HEK293T (cell line): ENCODE results near the gene RCL1.

Source experiments
- CTCF ChIA-PET: fragments of 350-600 bp; formaldehyde crosslinking; extraction: SDS; loops from one replicate; lab custom pipeline; 2021; ENCODE audit warnings: antibody characterized with exemption, inconsistent platforms; lab: Yijun Ruan, JAX
- POLR2A ChIA-PET: fragments of 350-600 bp; formaldehyde crosslinking; extraction: SDS; loops from one replicate; lab custom pipeline; 2020; ENCODE audit warnings: antibody characterized with exemption, inconsistent platforms; lab: Yijun Ruan, JAX
- DNase-seq: peaks from one replicate; pipeline ENCODE4 v3.0.0; 2012; ENCODE audit warnings: mixed read lengths; ENCODE audit errors: extremely low spot score
- ARNT ChIP-seq: fragments of 450-650 bp; IDR thresholded peaks from 2 replicates; pipeline ENCODE4 v1.6.1; 2017; ENCODE audit warnings: mild to moderate bottlenecking
- BHLHE40 ChIP-seq: fragments of 450-650 bp; IDR thresholded peaks from 2 replicates; pipeline ENCODE4 v1.6.1; 2016; ENCODE audit warnings: mild to moderate bottlenecking, moderate library complexity, borderline replicate concordance
- CTBP1 ChIP-seq: fragments of 450-650 bp; IDR thresholded peaks from 2 replicates; pipeline ENCODE4 v1.6.1; 2016; ENCODE audit warnings: borderline replicate concordance
- ELF4 ChIP-seq: fragments of 450-650 bp; IDR thresholded peaks from 2 replicates; pipeline ENCODE4 v1.6.1; 2017; ENCODE audit warnings: antibody characterized with exemption
- FOXA1 ChIP-seq: fragments of 450-650 bp; IDR thresholded peaks from 2 replicates; pipeline ENCODE4 v1.6.1; 2016; ENCODE audit warnings: mild to moderate bottlenecking
- FOXK2 ChIP-seq: fragments of 450-650 bp; IDR thresholded peaks from 2 replicates; pipeline ENCODE4 v1.6.1; 2016; ENCODE audit warnings: mild to moderate bottlenecking
- FOXM1 ChIP-seq: fragments of 450-650 bp; IDR thresholded peaks from 2 replicates; pipeline ENCODE4 v1.6.1; 2017; ENCODE audit warnings: mild to moderate bottlenecking, borderline replicate concordance
- HDGF ChIP-seq: fragments of 450-650 bp; IDR thresholded peaks from 2 replicates; pipeline ENCODE4 v1.6.1; 2017; ENCODE audit warnings: antibody characterized with exemption, borderline replicate concordance
- L3MBTL2 ChIP-seq: fragments of 450-650 bp; conservative IDR thresholded peaks from 2 replicates; pipeline ENCODE4 v1.6.1; 2016; ENCODE audit warnings: mild to moderate bottlenecking
- LEF1 ChIP-seq: fragments of 450-650 bp; IDR thresholded peaks from 2 replicates; pipeline ENCODE4 v1.6.1; 2017; ENCODE audit warnings: mild to moderate bottlenecking, borderline replicate concordance
- NFRKB ChIP-seq: fragments of 450-650 bp; IDR thresholded peaks from 2 replicates; pipeline ENCODE4 v1.6.1; 2016; ENCODE audit warnings: mild to moderate bottlenecking, moderate library complexity
- SP1 ChIP-seq: fragments of 450-650 bp; IDR thresholded peaks from 2 replicates; pipeline ENCODE4 v1.6.1; 2017
- SUZ12 ChIP-seq: fragments of 450-650 bp; IDR thresholded peaks from 2 replicates; pipeline ENCODE4 v1.6.1; 2016; ENCODE audit warnings: mild to moderate bottlenecking
- TARDBP ChIP-seq: fragments of 450-650 bp; IDR thresholded peaks from 2 replicates; pipeline ENCODE4 v1.6.1; 2016
- ZNF384 ChIP-seq: fragments of 450-650 bp; IDR thresholded peaks from 2 replicates; pipeline ENCODE4 v1.6.1; 2016
- TF ChIP-seq, protein P1 (sequence below): fragments of 450-650 bp; IDR thresholded peaks from 2 replicates; pipeline ENCODE4 v1.6.1; 2016

Gene RCL1

GRCh38 chr9:4875559-4875958, 82.8 kb downstream of the RCL1 start:
- no peak for DNase-seq
- ChIA-PET CTCF (no interaction called here), POLR2A (no interaction called here)
- TF ChIP-seq HDGF (no peak), L3MBTL2 (no peak), ZNF384 (no peak), FOXK2 (no peak), TARDBP (no peak), FOXM1 (no peak), ELF4 (no peak), SUZ12 (no peak), SP1 (no peak), LEF1 (no peak), ARNT (no peak), CTBP1 (no peak), NFRKB (no peak)

DNA sequence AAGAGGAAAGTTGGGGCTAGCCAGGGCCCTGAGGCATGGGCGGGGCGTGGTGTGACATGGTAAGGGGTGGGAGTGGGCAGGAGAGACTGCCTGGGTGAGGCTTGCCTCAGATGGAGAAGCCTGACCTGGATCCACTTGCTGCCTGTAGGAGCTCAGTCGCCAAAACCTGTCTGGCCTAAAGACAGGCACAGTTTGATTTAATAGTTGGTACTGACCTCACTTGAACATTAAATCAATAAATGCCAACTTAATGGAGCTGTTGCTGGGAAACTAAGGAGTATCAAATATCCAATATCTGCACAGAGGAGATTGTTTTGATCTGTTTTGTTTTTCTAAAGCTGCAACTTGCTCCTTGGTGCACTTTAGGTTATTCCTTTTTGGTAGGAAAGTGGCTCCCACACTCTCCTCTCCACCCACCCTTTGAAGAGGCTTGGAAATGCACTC, 86.4 kb downstream of the RCL1 start:
- POLR2A ChIA-PET: no interaction called here
- no peak for TF ChIP-seq BHLHE40
- TF ChIP-seq, protein P1, sequence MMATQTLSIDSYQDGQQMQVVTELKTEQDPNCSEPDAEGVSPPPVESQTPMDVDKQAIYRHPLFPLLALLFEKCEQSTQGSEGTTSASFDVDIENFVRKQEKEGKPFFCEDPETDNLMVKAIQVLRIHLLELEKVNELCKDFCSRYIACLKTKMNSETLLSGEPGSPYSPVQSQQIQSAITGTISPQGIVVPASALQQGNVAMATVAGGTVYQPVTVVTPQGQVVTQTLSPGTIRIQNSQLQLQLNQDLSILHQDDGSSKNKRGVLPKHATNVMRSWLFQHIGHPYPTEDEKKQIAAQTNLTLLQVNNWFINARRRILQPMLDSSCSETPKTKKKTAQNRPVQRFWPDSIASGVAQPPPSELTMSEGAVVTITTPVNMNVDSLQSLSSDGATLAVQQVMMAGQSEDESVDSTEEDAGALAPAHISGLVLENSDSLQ: peak; percentile 81
- CTCF ChIA-PET: no interaction called here
- no peak for DNase-seq

GRCh38 chr9:4883326-4883873, 90.7 kb downstream of the RCL1 start:
- TF ChIP-seq HDGF (no peak), ARNT (no peak), SP1 (no peak), FOXK2 (no peak), BHLHE40 (no peak), LEF1 (no peak), FOXM1 (no peak), TARDBP (no peak), SUZ12 (no peak), FOXA1 (no peak)
- TF ChIP-seq, protein P1: no peak
- POLR2A ChIA-PET: no interaction called here
- no peak for DNase-seq
- CTCF ChIA-PET: no interaction called here

DNA sequence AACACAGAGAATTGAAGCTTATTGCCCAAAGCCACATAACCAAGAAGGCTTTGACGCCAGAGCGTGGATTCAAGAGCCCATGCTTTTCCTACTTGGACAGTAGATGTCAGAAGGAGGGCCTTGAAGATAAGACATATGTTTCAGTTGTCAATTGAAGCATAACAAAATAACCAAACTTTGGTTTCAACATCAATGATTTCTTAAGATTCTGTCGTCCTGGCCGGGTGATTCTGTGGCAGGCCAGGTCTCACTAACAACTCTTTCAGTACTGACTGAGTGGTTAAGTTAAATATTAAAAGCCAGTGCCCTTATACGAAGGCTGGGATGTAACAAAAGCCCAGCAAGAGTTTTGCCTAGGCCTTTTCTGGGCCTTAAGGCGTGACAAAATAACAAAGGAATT, 94.0 kb downstream of the RCL1 start:
- POLR2A ChIA-PET: no interaction called here
- TF ChIP-seq HDGF (no peak), FOXM1 (no peak), LEF1 (no peak), TARDBP (no peak), ARNT (no peak), L3MBTL2 (no peak), BHLHE40 (no peak), FOXA1 (no peak), NFRKB (no peak), ELF4 (no peak), SP1 (no peak), CTBP1 (no peak), FOXK2 (no peak)
- TF ChIP-seq, protein P1: no peak
- DNase-seq: no peak
- CTCF ChIA-PET: no interaction called here

DNA sequence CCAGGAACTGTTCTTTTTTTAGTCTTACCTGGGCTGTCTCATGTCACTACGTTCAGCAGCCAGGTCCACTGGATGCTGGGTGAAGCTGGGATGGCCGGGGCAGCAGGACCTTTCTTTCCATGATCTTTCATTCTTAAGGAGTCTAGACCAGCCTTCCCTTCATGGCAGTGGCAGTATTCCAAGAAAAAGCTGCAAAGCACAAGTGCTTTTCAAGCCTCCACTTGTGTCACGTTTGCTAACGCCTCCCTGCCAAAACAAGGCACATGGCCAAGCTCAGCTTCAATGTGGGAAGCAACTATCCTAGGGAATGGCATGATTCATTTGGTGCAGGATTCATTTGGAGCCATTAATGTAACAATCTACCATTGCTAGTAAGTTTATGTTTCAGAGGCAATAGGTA, 94.8 kb downstream of the RCL1 start:
- DNase-seq: no peak
- CTCF ChIA-PET: interaction anchor here (0.6 kb wide), 1 partner anchor 339 kb away, joined by 3 read pairs; no protein-coding TSS in a partner anchor
- TF ChIP-seq CTBP1 (no peak), SP1 (no peak), ARNT (no peak), ELF4 (no peak), FOXA1 (no peak), FOXK2 (no peak), FOXM1 (no peak), BHLHE40 (no peak), LEF1 (no peak), TARDBP (no peak), SUZ12 (no peak), ZNF384 (no peak)
- TF ChIP-seq, protein P1: no peak
- POLR2A ChIA-PET: no interaction called here

- TF ChIP-seq FOXA1 (no peak), ZNF384 (no peak), CTBP1 (no peak), ELF4 (no peak), LEF1 (no peak), SP1 (no peak), ARNT (no peak), TARDBP (no peak), BHLHE40 (no peak), HDGF (no peak), NFRKB (no peak), SUZ12 (no peak), FOXK2 (no peak), L3MBTL2 (no peak), FOXM1 (no peak)
- TF ChIP-seq, protein P1: no peak
- POLR2A ChIA-PET: no interaction called here
- CTCF ChIA-PET: no interaction called here
- no peak for DNase-seq
These were observed 97.5 kb downstream of the RCL1 start for GRCh38 chr9:4890242-4890641.
